Lower lobe of right lung (tissue), 2 donors: Measurements from ENCODE around the gene SERPINA10. TPM values are rescaled to one million over a fixed set of nuclear protein-coding genes. Genes with fewer than 3 reads are reported as not detected.

Experiments
- ATAC-seq, 2 donors: fragments of 200-7000 bp; cut with Tn5 transposase; one replicate each; pipeline ENCODE4 v1.9.1; 2020 to 2022; ENCODE audit warnings: mild to moderate bottlenecking in 2 of 2, moderate library complexity in 2 of 2
- DNase-seq: peaks from one replicate; pipeline ENCODE4 v3.0.0-alpha.2; 2020
- H3K27ac ChIP-seq: fragments of 200-600 bp; one replicate; pipeline ENCODE4 v1.8.0; 2022
- H3K27me3 ChIP-seq: fragments of 200-600 bp; one replicate; pipeline ENCODE4 v1.8.0; 2022; ENCODE audit warnings: low read depth
- H3K36me3 ChIP-seq: fragments of 200-600 bp; one replicate; pipeline ENCODE4 v1.8.0; 2022; ENCODE audit warnings: mild to moderate bottlenecking
- H3K4me1 ChIP-seq: fragments of 200-600 bp; one replicate; pipeline ENCODE4 v1.8.0; 2022
- H3K4me3 ChIP-seq: fragments of 200-600 bp; one replicate; pipeline ENCODE4 v1.8.0; 2022; ENCODE audit warnings: mild to moderate bottlenecking
- H3K9me3 ChIP-seq: fragments of 200-600 bp; one replicate; pipeline ENCODE4 v1.8.0; 2022
- intact Hi-C: fragments of 100-400 bp; cut with DNase I; formaldehyde crosslinking; loops from one replicate; pipeline ENCODE4 v1.11.0; 2022
- long read RNA-seq: library from polyadenylated mRNA; unstranded; transcript quantifications from one replicate; pipeline ENCODE4 v2.0.0, GENCODE V29; 2021
- total RNA-seq: library from RNA; stranded (reverse); fragmentation: NEBNext Ultra II Directional; extraction: Animal tissue kit (Norgen Biotek cat#: 25700); gene quantifications from one replicate; pipeline ENCODE4 v1.2.1, GENCODE V29; 2021
- TF ChIP-seq, protein P1 (sequence below): fragments of 200-600 bp; IDR thresholded peaks from one replicate; pipeline ENCODE4 v1.8.0; 2022; ENCODE audit warnings: antibody characterized with exemption, mild to moderate bottlenecking
- donor health status: DM: no; HTN: yes; CAD: no; lungs with severe emphysema.

Gene SERPINA10
- total RNA-seq, result not detected
- long read RNA-seq, result 0 reads

DNA sequence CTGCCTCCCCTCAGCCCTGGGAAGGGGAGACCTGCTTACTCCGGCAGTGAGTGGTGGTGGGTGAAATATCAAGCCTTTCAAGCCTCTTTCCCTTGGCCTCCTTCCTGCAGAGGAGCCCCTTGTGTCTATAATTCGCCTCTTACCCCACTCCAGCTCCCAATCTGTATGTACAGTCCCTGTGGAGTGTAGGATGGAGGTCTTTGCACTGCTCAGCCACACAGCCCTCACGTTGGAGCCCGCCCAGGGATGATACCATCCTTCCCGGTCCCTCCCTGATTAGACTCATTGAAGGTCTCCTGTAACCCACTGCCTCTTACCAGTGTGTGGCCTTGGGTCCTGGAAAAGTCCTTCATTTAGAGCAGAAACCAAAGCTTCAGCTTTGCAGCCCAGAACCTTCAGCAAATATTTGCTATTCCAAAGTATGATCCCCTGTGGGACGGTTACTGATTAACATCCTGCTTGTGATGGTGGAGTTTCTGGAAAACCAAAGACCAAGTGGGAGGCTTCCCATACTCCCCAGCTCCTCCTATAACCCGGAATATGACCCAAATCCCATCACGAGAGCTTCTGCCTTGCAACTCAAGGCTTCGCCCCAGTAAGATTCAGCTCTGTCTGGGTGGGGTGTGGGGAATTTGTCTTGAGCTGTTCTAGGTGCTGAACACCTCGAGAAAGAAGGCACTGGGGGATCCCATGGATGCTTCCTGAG lies at the start of gene SERPINA10:
Gene SERPINA10 (minus strand): TSS at position 397 of the 706 bp plus-strand sequence. CDS start 2,675 bp downstream, outside the sequence.
- ATAC-seq (no peak), DNase-seq (no peak)
- H3K27ac ChIP-seq, result no peak within 1 kb of the TSS
- no peaks in the 10 kb centered on the region for H3K36me3 ChIP-seq
- no peaks in the 10 kb centered on the region for H3K4me1 ChIP-seq
- H3K9me3 ChIP-seq, result no peaks in the 10 kb centered on the region
- H3K27me3 ChIP-seq, result peaks cover 8% of the 10 kb centered on the region
- TF ChIP-seq, protein P1, sequence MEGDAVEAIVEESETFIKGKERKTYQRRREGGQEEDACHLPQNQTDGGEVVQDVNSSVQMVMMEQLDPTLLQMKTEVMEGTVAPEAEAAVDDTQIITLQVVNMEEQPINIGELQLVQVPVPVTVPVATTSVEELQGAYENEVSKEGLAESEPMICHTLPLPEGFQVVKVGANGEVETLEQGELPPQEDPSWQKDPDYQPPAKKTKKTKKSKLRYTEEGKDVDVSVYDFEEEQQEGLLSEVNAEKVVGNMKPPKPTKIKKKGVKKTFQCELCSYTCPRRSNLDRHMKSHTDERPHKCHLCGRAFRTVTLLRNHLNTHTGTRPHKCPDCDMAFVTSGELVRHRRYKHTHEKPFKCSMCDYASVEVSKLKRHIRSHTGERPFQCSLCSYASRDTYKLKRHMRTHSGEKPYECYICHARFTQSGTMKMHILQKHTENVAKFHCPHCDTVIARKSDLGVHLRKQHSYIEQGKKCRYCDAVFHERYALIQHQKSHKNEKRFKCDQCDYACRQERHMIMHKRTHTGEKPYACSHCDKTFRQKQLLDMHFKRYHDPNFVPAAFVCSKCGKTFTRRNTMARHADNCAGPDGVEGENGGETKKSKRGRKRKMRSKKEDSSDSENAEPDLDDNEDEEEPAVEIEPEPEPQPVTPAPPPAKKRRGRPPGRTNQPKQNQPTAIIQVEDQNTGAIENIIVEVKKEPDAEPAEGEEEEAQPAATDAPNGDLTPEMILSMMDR, result no peak
- H3K4me3 ChIP-seq, result no peak within 1 kb of the TSS
- intact Hi-C loops, result no loop called here

DNA sequence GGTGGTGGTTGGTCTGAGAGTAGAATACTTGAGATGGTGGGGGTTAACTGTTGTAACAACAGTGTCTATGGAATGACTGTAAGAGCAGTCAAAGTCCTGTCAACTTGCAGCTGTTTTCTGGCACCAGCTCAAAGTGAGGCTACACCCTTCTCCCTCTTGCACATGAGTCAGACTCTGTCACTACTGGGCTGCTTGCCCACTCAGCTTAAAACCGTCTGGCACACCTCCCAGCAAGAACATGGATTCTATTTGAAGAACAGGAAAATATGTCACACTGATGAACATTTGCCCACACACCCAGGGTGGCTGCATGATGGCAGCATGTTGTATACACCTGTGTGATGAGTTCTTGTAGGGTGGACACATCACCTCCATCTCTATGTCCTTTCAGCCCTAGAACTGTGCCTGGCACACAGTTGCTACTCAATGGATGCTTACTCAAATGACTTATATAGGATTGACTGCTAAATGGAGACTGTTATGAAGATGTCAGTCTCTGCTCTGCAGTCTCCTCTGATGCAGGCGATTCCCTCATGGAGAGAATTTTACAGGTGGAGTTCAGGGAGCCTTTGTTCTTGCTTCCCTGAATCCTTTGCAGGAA lies 49.4 kb upstream of the SERPINA10 start:
- TF ChIP-seq, protein P1, result no peak
- no peak overlapping the region for H3K4me3 ChIP-seq
- no peaks in the 10 kb centered on the region for H3K27me3 ChIP-seq
- peak overlapping the region; percentile 36 for H3K27ac ChIP-seq
- intact Hi-C loops, result no loop called here
- H3K36me3 ChIP-seq, result no peaks in the 10 kb centered on the region
- ATAC-seq (peak; percentile 86 to 89), DNase-seq (peak; percentile 80)
- H3K4me1 ChIP-seq, result peaks cover 14% of the 10 kb centered on the region
- H3K9me3 ChIP-seq, result no peaks in the 10 kb centered on the region

DNA sequence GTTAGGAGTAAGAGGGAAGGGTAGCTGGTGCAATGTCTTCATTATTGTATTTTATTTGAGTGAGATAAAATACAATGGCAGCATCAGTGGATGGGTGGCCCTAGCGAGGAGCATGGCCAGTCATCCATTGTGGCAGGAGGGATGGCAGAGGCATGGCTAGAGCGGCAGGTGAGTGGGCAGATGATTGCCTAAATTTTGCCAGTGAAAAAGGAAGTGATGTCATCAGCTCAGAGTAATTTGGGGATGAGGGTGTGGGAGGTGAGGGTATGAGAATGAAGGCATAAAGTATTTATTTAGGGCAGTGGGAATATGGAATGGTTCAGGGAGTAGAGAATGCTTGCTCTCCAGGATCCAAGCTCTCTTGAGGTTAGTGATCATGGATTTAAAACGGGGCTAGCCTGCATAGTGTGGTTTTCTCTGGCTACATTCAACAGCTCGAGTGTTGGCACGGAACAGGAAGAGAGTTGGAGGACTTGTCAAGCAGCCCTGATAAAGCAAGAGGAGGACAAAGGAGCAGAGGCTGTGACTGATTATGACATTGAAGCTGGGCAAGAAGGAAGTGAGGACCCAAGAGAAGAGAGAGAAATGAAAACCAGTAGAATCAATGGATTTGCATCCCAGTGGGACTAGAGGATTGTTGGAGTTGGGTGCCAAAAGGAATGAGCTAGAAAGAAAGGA lies 48.7 kb upstream of the SERPINA10 start:
- no peaks in the 10 kb centered on the region for H3K36me3 ChIP-seq
- peaks cover 14% of the 10 kb centered on the region for H3K4me1 ChIP-seq
- H3K27ac ChIP-seq, result peak overlapping the region; percentile 36
- H3K4me3 ChIP-seq, result no peak overlapping the region
- TF ChIP-seq, protein P1, result no peak
- DNase-seq (no peak), ATAC-seq (peak; percentile 61 to 73)
- intact Hi-C loops, result no loop called here
- H3K27me3 ChIP-seq, result no peaks in the 10 kb centered on the region
- H3K9me3 ChIP-seq, result no peaks in the 10 kb centered on the region

DNA sequence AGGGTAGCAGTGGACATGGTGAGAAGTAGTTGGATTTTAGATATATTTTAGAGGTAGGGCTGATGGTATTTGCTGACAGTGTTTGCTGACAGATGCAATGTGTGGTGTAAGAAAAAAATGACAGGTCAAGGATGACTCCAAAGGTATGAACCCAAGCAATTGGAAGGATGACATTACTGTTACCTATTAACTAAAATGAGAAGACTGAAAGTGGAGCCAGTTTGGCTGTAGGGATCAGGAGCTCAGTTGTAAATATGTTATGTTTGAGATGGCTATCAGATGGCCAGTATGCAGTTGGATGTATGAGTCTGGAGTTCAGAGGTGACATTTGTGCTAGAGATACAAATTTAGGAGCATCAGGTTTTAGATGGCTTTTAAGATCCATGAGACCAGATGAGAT lies 47.5 kb upstream of the SERPINA10 start:
- TF ChIP-seq, protein P1, result no peak
- Histone ChIP-seq H3K27ac (no peak overlapping the region), H3K9me3 (no peaks in the 10 kb centered on the region), H3K27me3 (no peaks in the 10 kb centered on the region), H3K36me3 (no peaks in the 10 kb centered on the region), H3K4me1 (peaks cover 14% of the 10 kb centered on the region), H3K4me3 (no peak overlapping the region)
- no peak for DNase-seq
- intact Hi-C loops, result no loop called here
- no peak for ATAC-seq

GRCh38 chr14:94338023-94338422 lies 45.0 kb upstream of the SERPINA10 start:
- ATAC-seq (no peak), DNase-seq (no peak)
- TF ChIP-seq, protein P1, result no peak
- H3K27me3 ChIP-seq, result no peaks in the 10 kb centered on the region
- H3K36me3 ChIP-seq, result no peaks in the 10 kb centered on the region
- no peak overlapping the region for H3K27ac ChIP-seq
- H3K9me3 ChIP-seq, result no peaks in the 10 kb centered on the region
- H3K4me3 ChIP-seq, result no peak overlapping the region
- intact Hi-C loops, result no loop called here
- peaks cover 14% of the 10 kb centered on the region for H3K4me1 ChIP-seq
